Heart left ventricle (tissue), 16 donors: ENCODE data around the gene FXYD5. TPM values are rescaled to one million over a fixed set of nuclear protein-coding genes. Genes with fewer than 3 reads are reported as not detected.

Experiments
- ATAC-seq, 4 donors: fragments of 200-7000 bp; cut with Tn5 transposase; one replicate each; pipeline ENCODE4 v1.9.1; 2020 to 2022; ENCODE audit warnings: moderate library complexity in 4 of 4, mild to moderate bottlenecking in 3 of 4, moderate number of reproducible peaks in 1 of 4
- DNase-seq, 5 donors: peaks; one replicate each; pipeline ENCODE4 v3.0.0-alpha.2; 2020
- H3K27ac ChIP-seq, 12 donors: fragments of 200-600 bp; sonication (generic) in 4 of 12; one replicate each; pipeline versions ENCODE4 v1.5.0 to v1.8.0; 2016 to 2022; ENCODE audit warnings: mild to moderate bottlenecking in 2 of 12
- H3K27me3 ChIP-seq, 9 donors: fragments of 200-600 bp; sonication (generic) in 2 of 9; one replicate each; pipeline versions ENCODE4 v1.5.1 to v1.8.0; 2016 to 2022; ENCODE audit warnings: mild to moderate bottlenecking in 3 of 9
- H3K36me3 ChIP-seq, 9 donors: fragments of 200-600 bp; sonication (generic) in 2 of 9; one replicate each; pipeline versions ENCODE4 v1.5.0 to v1.8.0; 2018 to 2022; ENCODE audit warnings: mild to moderate bottlenecking in 2 of 9
- H3K4me1 ChIP-seq, 12 donors: fragments of 200-600 bp; sonication (generic) in 4 of 12; one replicate each; pipeline versions ENCODE4 v1.5.0 to v1.8.0; 2016 to 2022; ENCODE audit warnings: mild to moderate bottlenecking in 3 of 12
- H3K4me3 ChIP-seq, 12 donors: fragments of 200-600 bp; sonication (generic) in 4 of 12; one replicate each; pipeline versions ENCODE4 v1.5.0 to v1.8.0; 2017 to 2022; ENCODE audit warnings: mild to moderate bottlenecking in 9 of 12, moderate library complexity in 4 of 12
- H3K9me3 ChIP-seq, 12 donors: fragments of 200-600 bp; sonication (generic) in 4 of 12; one replicate each; pipeline versions ENCODE4 v1.5.0 to v1.8.0; 2016 to 2022; ENCODE audit warnings: mild to moderate bottlenecking in 1 of 12
- POLR2A ChIP-seq, 2 donors: fragments of 450-650 bp; IDR thresholded peaks; one replicate each; pipeline ENCODE4 v1.6.1; 2017; ENCODE audit warnings: antibody characterized with exemption in 2 of 2, mild to moderate bottlenecking in 2 of 2, moderate library complexity in 2 of 2
- whole genome bisulfite sequencing, 4 donors: extraction: QIAGEN DNeasy Blood & Tissue Kit in 2 of 4; methylation state at CpG; one replicate each; pipeline versions ENCODE4 v1.1.5 to v1.1.7; 2013 to 2018; 5-methylcytosine and 5-hydroxymethylcytosine counted together
- intact Hi-C, 10 donors: fragments of 100-400 bp; cut with DNase I; formaldehyde crosslinking; loops; one replicate each; pipeline versions ENCODE4 v1.11.1 to v1.14.2; 2022
- polyA plus RNA-seq, 2 donors: library from polyadenylated mRNA; stranded (reverse); fragments of 200-250 nt; gene quantifications; one replicate each; pipeline ENCODE4 v1.2.3, GENCODE V29; 2013
- total RNA-seq, 9 donors: library from RNA; depleted of rRNA in 2 of 9; stranded (reverse); fragments of >200 nt in 2 of 9; fragmentation: NEBNext Ultra II Directional in 3 of 9; extraction: Animal tissue kit (Norgen Biotek cat#: 25700) in 3 of 9; gene quantifications; one replicate each; pipeline versions ENCODE4 v1.1.0 to v1.2.4, GENCODE V29; 2016 to 2023
- TF ChIP-seq, protein P1 (sequence below), 12 donors: fragments of 200-600 bp; sonication (generic) in 4 of 12; IDR thresholded peaks; one replicate each; pipeline versions ENCODE4 v1.5.0 to v1.8.0; 2018 to 2022; ENCODE audit warnings: antibody characterized with exemption in 12 of 12, mild to moderate bottlenecking in 5 of 12
- donor health status: ischemic (EF 13 %, LVEDD 7.1; RV severe dilation, severe dysfunction).
- donor health status: healthy with polysubstance abuse.
- donor health status: DM: no; HTN: yes; CAD: no.
- donor health status: DM: no; HTN: no; CAD: no.
- donor health status: ischemic (EF 25% LVEDD 6.9; RV normal size, moderate dysfunction).
- donor health status: ischemic (EF 25% LVEDD 5.7; RV mildly dilated, moderate dysfunction).
- donor health status: healthy.
- donor health status: DM: yes; HTN: yes; CAD: no.
- donor health status: ischemic (EF 35%, LVEDD 5.7; RV mildly dilated, moderate dysfunction).
- donor health status: nonischemic (EF 11% LVEDD 7.7; RV severe dilation, severe dysfunction).
- donor health status: DM: yes; HTN: yes; CAD: no.
- donor health status: PGD.
- donor health status: ischemic (EF 29% LVEDD 5.4; RV normal size, mild dysfunction).
- donor health status: nonischemic (EF 23%, LVEDD 6.1; RV moderate dilation, normal function).

Gene FXYD5
- total and polyA plus RNA-seq, 11 donors: 15.3 to 87.9 (median 25.6) TPM

DNA sequence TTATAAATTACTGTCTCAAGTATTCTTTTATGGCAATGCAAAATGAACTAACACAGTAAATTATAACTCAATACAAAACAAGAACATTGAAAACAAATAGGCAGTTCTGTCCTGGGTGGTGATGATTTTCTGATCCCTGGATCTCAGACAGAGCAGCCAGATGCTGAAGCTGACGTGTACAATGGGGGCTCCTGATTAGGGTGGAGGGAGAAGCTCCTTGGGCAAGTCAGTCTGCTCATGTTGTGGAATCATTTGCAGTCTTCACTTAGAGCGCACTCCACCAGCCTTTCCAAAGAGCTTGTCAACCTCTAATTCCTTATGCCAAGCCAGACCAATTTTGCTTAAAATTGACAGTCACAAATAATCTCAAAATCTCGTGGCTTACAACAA is 21.6 kb downstream of the FXYD5 start:
- ATAC-seq (no peak), DNase-seq (no peak)
- Histone ChIP-seq H3K9me3 (no peaks in the 10 kb centered on the region), H3K4me3 (no peak overlapping the region), H3K27me3 (peaks cover 0 to 4% (median 0%) of the 10 kb centered on the region in 9 donors), H3K4me1 (peaks cover 0 to 10% (median 0%) of the 10 kb centered on the region in 12 donors), H3K27ac (no peak overlapping the region), H3K36me3 (no peaks in the 10 kb centered on the region)
- TF ChIP-seq POLR2A (IDR thresholded peaks at IDR 0.05): no peak
- TF ChIP-seq, protein P1, sequence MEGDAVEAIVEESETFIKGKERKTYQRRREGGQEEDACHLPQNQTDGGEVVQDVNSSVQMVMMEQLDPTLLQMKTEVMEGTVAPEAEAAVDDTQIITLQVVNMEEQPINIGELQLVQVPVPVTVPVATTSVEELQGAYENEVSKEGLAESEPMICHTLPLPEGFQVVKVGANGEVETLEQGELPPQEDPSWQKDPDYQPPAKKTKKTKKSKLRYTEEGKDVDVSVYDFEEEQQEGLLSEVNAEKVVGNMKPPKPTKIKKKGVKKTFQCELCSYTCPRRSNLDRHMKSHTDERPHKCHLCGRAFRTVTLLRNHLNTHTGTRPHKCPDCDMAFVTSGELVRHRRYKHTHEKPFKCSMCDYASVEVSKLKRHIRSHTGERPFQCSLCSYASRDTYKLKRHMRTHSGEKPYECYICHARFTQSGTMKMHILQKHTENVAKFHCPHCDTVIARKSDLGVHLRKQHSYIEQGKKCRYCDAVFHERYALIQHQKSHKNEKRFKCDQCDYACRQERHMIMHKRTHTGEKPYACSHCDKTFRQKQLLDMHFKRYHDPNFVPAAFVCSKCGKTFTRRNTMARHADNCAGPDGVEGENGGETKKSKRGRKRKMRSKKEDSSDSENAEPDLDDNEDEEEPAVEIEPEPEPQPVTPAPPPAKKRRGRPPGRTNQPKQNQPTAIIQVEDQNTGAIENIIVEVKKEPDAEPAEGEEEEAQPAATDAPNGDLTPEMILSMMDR (IDR thresholded peaks at IDR 0.05): no peak
- whole genome bisulfite sequencing, 4 donors: 73 to 80% (median 76%) methylated on average over 3 of the region's 3 CpGs
- intact Hi-C loops: no loop called here

DNA sequence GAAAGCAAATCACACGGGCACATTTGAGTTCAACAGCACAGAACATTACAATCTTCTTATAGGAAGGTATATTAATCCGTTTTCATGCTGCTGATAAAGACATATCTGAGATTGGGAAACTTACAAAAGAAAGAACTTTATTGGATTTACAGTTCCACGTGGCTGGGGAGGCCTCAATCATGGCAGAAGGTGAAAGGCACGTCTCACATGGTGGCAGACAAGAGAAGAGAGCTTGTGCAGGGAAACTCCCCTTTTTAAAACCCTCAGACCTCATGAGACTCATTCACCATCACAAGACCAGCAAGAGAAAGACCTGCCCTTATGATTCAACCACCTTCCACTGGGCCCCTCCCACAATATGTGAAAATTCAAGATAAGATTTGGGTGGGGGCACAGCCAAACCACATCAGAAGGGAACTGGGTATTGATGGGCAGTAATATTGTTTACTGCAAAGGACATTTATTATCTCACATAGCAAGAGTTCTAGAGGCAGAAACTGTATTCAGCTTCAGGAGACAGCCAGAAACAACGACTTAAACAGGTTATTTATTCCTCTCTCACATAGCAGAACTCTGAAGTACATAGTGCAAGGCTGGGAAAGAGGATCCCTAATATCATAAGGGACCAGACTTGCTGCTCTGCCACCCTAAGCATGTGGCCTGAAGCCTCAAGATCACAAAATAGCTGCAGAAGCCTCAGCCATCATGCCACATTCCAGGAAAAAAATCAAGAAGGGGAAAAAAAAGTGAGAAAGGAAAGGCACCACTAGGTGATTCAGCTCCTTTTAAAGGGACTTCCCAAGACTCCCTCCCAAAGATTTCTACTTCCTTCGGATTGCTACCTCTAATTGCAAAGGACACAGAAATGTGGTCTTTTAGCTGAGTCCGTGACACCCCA is 23.1 kb downstream of the FXYD5 start:
- WGBS, 4 donors: 76 to 79% (median 79%) methylated on average over 7 of the region's 7 CpGs
- no peaks in the 10 kb centered on the region for H3K4me1 ChIP-seq
- TF ChIP-seq, protein P1 (IDR thresholded peaks at IDR 0.05): no peak
- no peak for TF ChIP-seq POLR2A (IDR thresholded peaks at IDR 0.05)
- H3K27ac ChIP-seq: no peak overlapping the region
- no peak overlapping the region for H3K4me3 ChIP-seq
- no peaks in the 10 kb centered on the region for H3K9me3 ChIP-seq
- DNase-seq: no peak
- intact Hi-C loops: no loop called here
- ATAC-seq: no peak
- peaks cover 0 to 4% (median 0%) of the 10 kb centered on the region in 9 donors for H3K27me3 ChIP-seq
- H3K36me3 ChIP-seq: no peaks in the 10 kb centered on the region

DNA sequence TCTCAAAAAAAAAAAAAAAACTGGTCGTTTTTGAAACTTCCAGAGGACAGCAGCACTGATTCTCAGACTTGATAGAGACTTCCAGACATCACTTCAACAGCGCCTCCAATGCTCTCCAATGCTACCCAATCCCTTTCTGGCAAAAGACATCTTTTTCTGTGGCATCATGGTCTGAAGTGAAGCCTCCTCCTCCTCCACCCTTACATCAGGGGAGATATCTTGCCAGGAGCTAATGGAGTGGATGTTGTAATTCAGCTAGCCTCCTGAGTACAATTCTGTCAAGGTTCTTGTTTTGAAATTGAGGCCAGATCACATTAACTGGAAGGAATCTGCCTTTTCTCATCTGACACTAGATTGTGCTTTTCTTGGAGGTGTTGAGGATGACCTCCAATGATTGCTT is 24.2 kb downstream of the FXYD5 start:
- Histone ChIP-seq H3K27ac (no peak overlapping the region), H3K27me3 (peaks cover 0 to 4% (median 0%) of the 10 kb centered on the region in 9 donors), H3K9me3 (peaks cover 0 to 9% (median 0%) of the 10 kb centered on the region in 12 donors), H3K4me1 (no peaks in the 10 kb centered on the region), H3K36me3 (no peaks in the 10 kb centered on the region), H3K4me3 (no peak overlapping the region)
- WGBS, 4 donors: 58 to 71% (median 61%) methylated on average over 2 of the region's 2 CpGs
- intact Hi-C loops: no loop called here
- ATAC-seq (no peak), DNase-seq (no peak)
- TF ChIP-seq, protein P1 (IDR thresholded peaks at IDR 0.05): no peak
- TF ChIP-seq POLR2A (IDR thresholded peaks at IDR 0.05): no peak

DNA sequence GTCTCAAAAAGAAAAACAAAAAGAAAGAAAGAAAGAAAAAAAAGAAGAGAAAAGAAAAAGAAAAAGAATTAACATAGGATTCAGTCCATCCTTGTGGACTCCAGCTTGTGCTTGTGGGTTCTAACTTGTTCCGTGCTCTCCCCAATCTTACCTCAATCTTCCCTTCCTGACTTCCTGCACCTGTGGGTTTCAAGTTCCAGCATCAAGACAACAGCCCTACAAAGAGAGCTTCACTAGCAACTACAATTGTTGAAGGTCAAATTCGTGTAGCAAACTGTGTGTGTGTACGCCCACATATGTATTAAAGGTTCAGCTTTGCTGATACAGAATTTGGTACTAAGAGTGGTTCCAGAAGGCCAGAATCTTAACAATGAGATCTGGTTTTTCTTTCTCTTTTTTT is 25.3 kb downstream of the FXYD5 start:
- WGBS, 4 donors: 76 to 85% (median 80%) methylated on average over 3 of the region's 3 CpGs
- Histone ChIP-seq H3K36me3 (no peaks in the 10 kb centered on the region), H3K9me3 (peaks cover 0 to 16% (median 3%) of the 10 kb centered on the region in 12 donors), H3K4me3 (no peak overlapping the region), H3K27ac (no peak overlapping the region), H3K4me1 (no peaks in the 10 kb centered on the region), H3K27me3 (peaks cover 0 to 4% (median 0%) of the 10 kb centered on the region in 9 donors)
- ATAC-seq: no peak
- TF ChIP-seq, protein P1 (IDR thresholded peaks at IDR 0.05): no peak
- TF ChIP-seq POLR2A (IDR thresholded peaks at IDR 0.05): no peak
- intact Hi-C loops: no loop called here
- DNase-seq: no peak
